Mammary epithelial cell (primary cell): ENCODE results near the gene IQCK.

Experiments
- CTCF ChIP-seq, 2 donors: IDR thresholded peaks in 1 of 2; conservative IDR thresholded peaks in 1 of 2; 2 replicates each; pipeline ENCODE4 v1.5.1; 2011 to 2012; ENCODE audit warnings: inconsistent platforms in 2 of 2, low read length in 2 of 2, mild to moderate bottlenecking in 2 of 2, control low read depth in 1 of 2, low read depth in 1 of 2; ENCODE audit not compliant: insufficient read depth in 1 of 2; ENCODE audit errors: extremely low read depth in 1 of 2
- EZH2 ChIP-seq: IDR thresholded peaks from 2 replicates; pipeline ENCODE4 v1.6.1; 2012; ENCODE audit warnings: low read length, inconsistent platforms, borderline replicate concordance

GRCh38 chr16:19703172-19703889 is 14.7 kb upstream of the IQCK start:
- no peak for TF ChIP-seq EZH2
- no peak for TF ChIP-seq CTCF (conservative IDR thresholded peaks at IDR 0.05 in 1 of 2, IDR thresholded peaks at IDR 0.05 in 1 of 2; ENCODE audit: extremely low read depth in 1 of 2, insufficient read depth in 1 of 2, low read depth in 1 of 2, low read length in 2 of 2)
